Caco-2 (cell line): ENCODE data around the gene EFR3B. TPM values are rescaled to one million over a fixed set of nuclear protein-coding genes. Genes with fewer than 3 reads are reported as not detected.

Experiments used
- Bru-seq: library from RNA; stranded (reverse); fragments of 400-500 nt; gene quantifications from one replicate; lab custom pipeline; 2021; lab: Mats Ljungman, UMichigan
- BruChase-seq, 2 experiments: library from RNA; stranded (reverse); fragments of 400-500 nt; gene quantifications; one replicate each; lab custom pipeline; 2021; lab: Mats Ljungman, UMichigan
- BruUV-seq: library from RNA; stranded (reverse); fragments of 400-500 nt; replicated peaks from 2 replicates; lab custom pipeline; 2021; lab: Mats Ljungman, UMichigan
- CTCF ChIA-PET: fragments of 300-600 bp; sonication (Branson Sonifier 250); formaldehyde crosslinking; loops from one replicate; lab custom pipeline; 2022; ENCODE audit warnings: antibody characterized with exemption; lab: Charles Lee
- POLR2A ChIA-PET: fragments of 300-600 bp; sonication (Branson Sonifier 250); formaldehyde crosslinking; loops from one replicate; lab custom pipeline; 2022; ENCODE audit warnings: antibody characterized with exemption; lab: Charles Lee
- DNase-seq, 2 experiments: peaks; one replicate each; pipeline versions ENCODE4 v3.0.0 to v3.0.0-alpha.2; 2020 to 2022
- H3K27me3 ChIP-seq: replicated peaks from 2 replicates; pipeline ENCODE4 v1.6.0; 2011; ENCODE audit warnings: low read length; ENCODE audit not compliant: control insufficient read depth, insufficient read depth
- H3K36me3 ChIP-seq: 2 replicates; pipeline ENCODE4 v1.5.1; 2011; ENCODE audit warnings: low read length; ENCODE audit not compliant: control insufficient read depth, insufficient read depth
- H3K4me1 ChIP-seq: fragments of 250-450 bp; sonication (Bioruptor Pico); 2 replicates; pipeline ENCODE4 v1.5.1; 2020; ENCODE audit warnings: mild to moderate bottlenecking
- H3K4me3 ChIP-seq: 2 replicates; pipeline ENCODE4 v1.5.1; 2011; ENCODE audit warnings: low read depth, mild to moderate bottlenecking, control low read depth, low read length
- H3K9me3 ChIP-seq: fragments of 250-450 bp; sonication (Bioruptor Pico); 2 replicates; pipeline ENCODE4 v1.5.1; 2020; ENCODE audit warnings: mild to moderate bottlenecking, moderate library complexity
- H3K27ac Mint-ChIP-seq: one replicate; pipeline ENCODE4 v1.8.0; 2022; ENCODE audit warnings: mixed read lengths; ENCODE audit not compliant: unreplicated experiment
- H3K27me3 Mint-ChIP-seq: one replicate; pipeline ENCODE4 v1.8.0; 2022; ENCODE audit warnings: mixed read lengths; ENCODE audit not compliant: insufficient read depth, unreplicated experiment
- H3K36me3 Mint-ChIP-seq: one replicate; pipeline ENCODE4 v1.8.0; 2022; ENCODE audit warnings: mild to moderate bottlenecking, mixed read lengths; ENCODE audit not compliant: insufficient read depth, unreplicated experiment
- H3K4me1 Mint-ChIP-seq: one replicate; pipeline ENCODE4 v1.8.0; 2022; ENCODE audit warnings: low read depth, mixed read lengths; ENCODE audit not compliant: unreplicated experiment
- H3K4me3 Mint-ChIP-seq: one replicate; pipeline ENCODE4 v1.8.0; 2022; ENCODE audit warnings: mild to moderate bottlenecking, moderate library complexity, mixed read lengths; ENCODE audit not compliant: unreplicated experiment
- H3K9me3 Mint-ChIP-seq: one replicate; pipeline ENCODE4 v1.8.0; 2022; ENCODE audit warnings: mixed read lengths; ENCODE audit not compliant: unreplicated experiment
- intact Hi-C: fragments of 100-400 bp; cut with micrococcal nuclease; formaldehyde crosslinking; loops from one replicate; pipeline ENCODE4 v1.10.0; 2022; ENCODE audit not compliant: unreplicated experiment
- long read RNA-seq: library from polyadenylated mRNA; stranded (forward); transcript quantifications from one replicate; pipeline ENCODE4 v2.0.0, GENCODE V29; 2022
- total RNA-seq: library from RNA; stranded (reverse); gene quantifications from 2 replicates; pipeline ENCODE4 v1.2.3, GENCODE V29; 2022
- TF ChIP-seq, protein P1 (sequence below), 2 experiments: fragments of 200-600 bp in 1 of 2; IDR thresholded peaks; 1 replicate in 1 of 2; 2 replicates in 1 of 2; pipeline versions ENCODE4 v1.5.1 to v1.8.0; 2011 to 2022; ENCODE audit warnings: antibody characterized with exemption in 1 of 2, control low read depth in 1 of 2, inconsistent platforms in 1 of 2, low read depth in 1 of 2, low read length in 1 of 2, mild to moderate bottlenecking in 1 of 2, moderate library complexity in 1 of 2; ENCODE audit not compliant: insufficient read depth in 1 of 2, severe bottlenecking in 1 of 2, unreplicated experiment in 1 of 2

The EFR3B gene, protein sequence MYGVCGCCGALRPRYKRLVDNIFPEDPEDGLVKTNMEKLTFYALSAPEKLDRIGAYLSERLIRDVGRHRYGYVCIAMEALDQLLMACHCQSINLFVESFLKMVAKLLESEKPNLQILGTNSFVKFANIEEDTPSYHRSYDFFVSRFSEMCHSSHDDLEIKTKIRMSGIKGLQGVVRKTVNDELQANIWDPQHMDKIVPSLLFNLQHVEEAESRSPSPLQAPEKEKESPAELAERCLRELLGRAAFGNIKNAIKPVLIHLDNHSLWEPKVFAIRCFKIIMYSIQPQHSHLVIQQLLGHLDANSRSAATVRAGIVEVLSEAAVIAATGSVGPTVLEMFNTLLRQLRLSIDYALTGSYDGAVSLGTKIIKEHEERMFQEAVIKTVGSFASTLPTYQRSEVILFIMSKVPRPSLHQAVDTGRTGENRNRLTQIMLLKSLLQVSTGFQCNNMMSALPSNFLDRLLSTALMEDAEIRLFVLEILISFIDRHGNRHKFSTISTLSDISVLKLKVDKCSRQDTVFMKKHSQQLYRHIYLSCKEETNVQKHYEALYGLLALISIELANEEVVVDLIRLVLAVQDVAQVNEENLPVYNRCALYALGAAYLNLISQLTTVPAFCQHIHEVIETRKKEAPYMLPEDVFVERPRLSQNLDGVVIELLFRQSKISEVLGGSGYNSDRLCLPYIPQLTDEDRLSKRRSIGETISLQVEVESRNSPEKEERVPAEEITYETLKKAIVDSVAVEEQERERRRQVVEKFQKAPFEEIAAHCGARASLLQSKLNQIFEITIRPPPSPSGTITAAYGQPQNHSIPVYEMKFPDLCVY
- total RNA-seq, result 14.5 and 19.1 TPM in 2 replicates
- percentile 52 among the genes with signal in this experiment for Bru-seq, nascent RNA
- BruChase-seq, experiment 1, labeled RNA remaining after a 2-hour chase, result percentile 56 among the genes with signal in this experiment
- BruChase-seq, experiment 2, labeled RNA remaining after a 6-hour chase, result percentile 63 among the genes with signal in this experiment
- long read RNA-seq, partial matches to known transcripts, result 2 of 5 reads
- long read RNA-seq, other reads (novel, unspliced or antisense), result 3 of 5 reads

DNA sequence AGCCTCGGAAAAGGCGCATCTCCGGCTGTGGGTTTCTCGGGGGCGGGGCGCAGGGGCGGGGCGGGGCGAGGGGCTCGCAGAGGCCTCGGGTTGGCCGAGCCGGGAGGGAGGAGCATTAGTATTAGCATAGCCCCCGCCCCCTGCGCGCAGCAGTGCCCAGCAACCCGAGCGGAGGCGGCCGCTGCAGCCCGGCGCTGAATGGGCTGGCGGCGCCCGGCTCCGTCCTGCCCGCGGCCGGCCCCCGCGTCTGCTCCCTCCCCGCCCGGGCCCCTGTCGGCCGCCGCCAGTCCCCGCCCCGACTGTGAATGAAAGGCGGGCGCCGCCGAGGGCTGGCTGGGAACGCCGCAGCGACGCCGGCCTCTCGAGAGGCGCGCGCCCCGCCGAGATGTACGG, at the start of gene EFR3B:
TSS of gene EFR3B (plus strand) at position 149 of the 393 bp plus-strand sequence. CDS start at position 386, 237 bp downstream.
- intact Hi-C loops, result loop anchor here (1.0 to 10.0 kb wide), 7 partner anchors 12 to 153 kb away; partner anchors contain the start of gene DNAJC27
- H3K36me3 Mint-ChIP-seq, result no peaks in the 10 kb centered on the region
- no TSS peak for BruUV-seq
- Histone ChIP-seq H3K27me3 (no peaks in the 10 kb centered on the region), H3K4me3 (peak within 1 kb of the TSS; percentile 62), H3K36me3 (no peaks in the 10 kb centered on the region), H3K4me1 (peaks cover 5% of the 10 kb centered on the region; the same call in 1 of the 2 replicates), H3K9me3 (no peaks in the 10 kb centered on the region)
- peak; percentile 96 to 98 for DNase-seq
- TF ChIP-seq, protein P1, sequence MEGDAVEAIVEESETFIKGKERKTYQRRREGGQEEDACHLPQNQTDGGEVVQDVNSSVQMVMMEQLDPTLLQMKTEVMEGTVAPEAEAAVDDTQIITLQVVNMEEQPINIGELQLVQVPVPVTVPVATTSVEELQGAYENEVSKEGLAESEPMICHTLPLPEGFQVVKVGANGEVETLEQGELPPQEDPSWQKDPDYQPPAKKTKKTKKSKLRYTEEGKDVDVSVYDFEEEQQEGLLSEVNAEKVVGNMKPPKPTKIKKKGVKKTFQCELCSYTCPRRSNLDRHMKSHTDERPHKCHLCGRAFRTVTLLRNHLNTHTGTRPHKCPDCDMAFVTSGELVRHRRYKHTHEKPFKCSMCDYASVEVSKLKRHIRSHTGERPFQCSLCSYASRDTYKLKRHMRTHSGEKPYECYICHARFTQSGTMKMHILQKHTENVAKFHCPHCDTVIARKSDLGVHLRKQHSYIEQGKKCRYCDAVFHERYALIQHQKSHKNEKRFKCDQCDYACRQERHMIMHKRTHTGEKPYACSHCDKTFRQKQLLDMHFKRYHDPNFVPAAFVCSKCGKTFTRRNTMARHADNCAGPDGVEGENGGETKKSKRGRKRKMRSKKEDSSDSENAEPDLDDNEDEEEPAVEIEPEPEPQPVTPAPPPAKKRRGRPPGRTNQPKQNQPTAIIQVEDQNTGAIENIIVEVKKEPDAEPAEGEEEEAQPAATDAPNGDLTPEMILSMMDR (IDR thresholded peaks at IDR 0.05; ENCODE audit: insufficient read depth in 1 of 2, low read depth in 1 of 2, low read length in 1 of 2, severe bottlenecking in 1 of 2, unreplicated experiment in 1 of 2), result no peak
- POLR2A ChIA-PET, result interaction anchor here (0.5 to 1.0 kb wide), 7 partner anchors 10 to 1304 kb away, joined by 3 to 8 read pairs (median 5); no protein-coding TSS in a partner anchor
- CTCF ChIA-PET, result interaction anchor here (0.6 to 1.6 kb wide), 10 partner anchors 14 to 249 kb away, joined by 3 to 26 read pairs (median 4); partner anchors contain the start of genes CENPO and PTRHD1
- H3K27me3 Mint-ChIP-seq, result no peaks in the 10 kb centered on the region
- no peaks in the 10 kb centered on the region for H3K9me3 Mint-ChIP-seq
- H3K27ac Mint-ChIP-seq, result peak within 1 kb of the TSS; percentile 11
- peaks cover 12% of the 10 kb centered on the region for H3K4me1 Mint-ChIP-seq
- peak within 1 kb of the TSS; percentile 82 for H3K4me3 Mint-ChIP-seq

DNA sequence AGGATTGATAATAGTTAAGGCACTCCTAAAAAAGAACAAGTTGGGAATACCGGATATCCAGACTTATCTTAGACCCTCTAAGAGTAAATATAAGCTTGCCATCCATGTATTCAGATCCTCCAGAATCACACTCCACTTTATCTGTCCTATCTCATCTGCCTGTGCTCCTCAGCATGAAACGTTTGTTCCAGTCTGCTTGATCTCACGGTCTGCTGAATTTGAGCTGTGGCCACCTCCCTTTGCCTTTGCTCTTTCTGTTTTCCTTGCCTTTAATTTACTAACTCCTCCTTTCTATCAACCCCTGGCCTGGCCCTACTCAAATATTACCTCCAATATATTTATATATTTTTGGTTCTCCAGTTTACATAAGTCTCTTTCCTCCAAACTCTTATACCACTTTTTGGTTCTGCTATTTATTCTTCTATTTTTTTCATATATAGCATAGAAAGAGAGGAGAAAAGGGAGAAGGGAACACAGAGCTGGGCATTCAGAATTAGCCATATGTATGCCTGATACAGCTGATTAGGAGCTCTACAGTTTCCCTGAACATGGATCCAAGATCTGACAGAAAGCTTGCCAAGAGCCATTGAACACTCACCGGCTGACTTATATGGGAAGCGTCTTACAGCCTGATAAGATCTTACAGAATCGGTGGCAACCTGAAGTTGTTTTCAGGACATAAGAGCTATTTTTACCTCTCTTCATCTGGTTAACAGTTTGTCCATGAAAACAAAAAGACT, 48.3 kb upstream of the EFR3B start:
- H3K36me3 Mint-ChIP-seq, result no peaks in the 10 kb centered on the region
- Histone ChIP-seq H3K4me1 (no peaks in the 10 kb centered on the region), H3K36me3 (no peaks in the 10 kb centered on the region), H3K4me3 (no peak overlapping the region), H3K9me3 (0 out of 2 replicates have a peak, but pooled peaks cover 4% of the 10 kb centered on the region), H3K27me3 (no peaks in the 10 kb centered on the region)
- TF ChIP-seq, protein P1 (IDR thresholded peaks at IDR 0.05; ENCODE audit: insufficient read depth in 1 of 2, low read depth in 1 of 2, low read length in 1 of 2, severe bottlenecking in 1 of 2, unreplicated experiment in 1 of 2), result no peak
- no peak overlapping the region for H3K27ac Mint-ChIP-seq
- H3K9me3 Mint-ChIP-seq, result no peaks in the 10 kb centered on the region
- CTCF ChIA-PET, result no interaction called here
- intact Hi-C loops, result no loop called here
- H3K4me3 Mint-ChIP-seq, result no peak overlapping the region
- H3K4me1 Mint-ChIP-seq, result peaks cover 14% of the 10 kb centered on the region
- no TSS peak for BruUV-seq
- no peak for DNase-seq
- POLR2A ChIA-PET, result interaction anchor here (0.5 kb wide), 1 partner anchor 48 kb away, joined by 4 read pairs; no protein-coding TSS in a partner anchor
- no peaks in the 10 kb centered on the region for H3K27me3 Mint-ChIP-seq
